DOHH2 (cell line): Measurements from ENCODE around the gene RARB.

Source experiments
- H3F3A ChIP-seq: fragments of 200-600 bp; sonication (generic), shearing (Covaris generic); 2 replicates; pipeline ENCODE4 v1.6.0; 2016; ENCODE audit warnings: antibody characterized with exemption, mild to moderate bottlenecking; ENCODE audit not compliant: control insufficient read depth, insufficient read depth
- H3K27ac ChIP-seq: fragments of 200-600 bp; sonication (generic); 2 replicates; pipeline ENCODE4 v1.5.1; 2014; ENCODE audit warnings: low read depth, mild to moderate bottlenecking, low read length, moderate library complexity
- H3K27me3 ChIP-seq: fragments of 200-600 bp; sonication (generic); 2 replicates; pipeline ENCODE4 v1.6.1; 2014; ENCODE audit warnings: mild to moderate bottlenecking, low read length, mixed read lengths; ENCODE audit not compliant: control insufficient read depth
- H3K36me3 ChIP-seq: fragments of 200-600 bp; sonication (generic); 2 replicates; pipeline ENCODE4 v1.6.1; 2014; ENCODE audit warnings: mild to moderate bottlenecking, low read length, moderate library complexity, mixed read lengths; ENCODE audit not compliant: control insufficient read depth
- H3K4me1 ChIP-seq: fragments of 200-600 bp; sonication (generic); 2 replicates; pipeline ENCODE4 v1.6.1; 2014; ENCODE audit warnings: mild to moderate bottlenecking, low read length, mixed read lengths; ENCODE audit not compliant: control insufficient read depth
- H3K4me2 ChIP-seq: fragments of 200-600 bp; sonication (generic); 2 replicates; pipeline ENCODE4 v1.6.0; 2014; ENCODE audit warnings: mild to moderate bottlenecking, low read length, moderate library complexity
- H3K4me3 ChIP-seq: fragments of 200-600 bp; sonication (generic); 2 replicates; pipeline ENCODE4 v1.5.1; 2014; ENCODE audit warnings: mild to moderate bottlenecking, low read length, mixed read lengths
- H3K79me2 ChIP-seq: fragments of 200-600 bp; sonication (generic); 2 replicates; pipeline ENCODE4 v1.6.1; 2014; ENCODE audit warnings: mild to moderate bottlenecking, low read length, mixed read lengths; ENCODE audit not compliant: control insufficient read depth
- H3K9me2 ChIP-seq: fragments of 200-600 bp; sonication (generic); replicated peaks from 2 replicates; pipeline ENCODE4 v1.6.1; 2014; ENCODE audit warnings: mild to moderate bottlenecking, low read length, mixed read lengths; ENCODE audit not compliant: control insufficient read depth
- H3K9me3 ChIP-seq: fragments of 200-600 bp; sonication (generic); 2 replicates; pipeline ENCODE4 v1.6.1; 2014; ENCODE audit warnings: antibody characterized with exemption, low read length, mixed read lengths; ENCODE audit not compliant: control insufficient read depth, insufficient read depth
- H4K20me1 ChIP-seq: fragments of 200-600 bp; sonication (generic); 2 replicates; pipeline ENCODE4 v1.6.0; 2014; ENCODE audit warnings: low read depth, mild to moderate bottlenecking, antibody characterized with exemption, low read length, moderate library complexity; ENCODE audit not compliant: control insufficient read depth, insufficient read depth
- CTCF ChIP-seq: fragments of 200-600 bp; sonication (generic); IDR thresholded peaks from one replicate; pipeline ENCODE4 v1.5.1; 2014; ENCODE audit warnings: antibody characterized with exemption, mild to moderate bottlenecking, low read depth, low read length; ENCODE audit not compliant: poor library complexity, severe bottlenecking
- EZH2phosphoT487 ChIP-seq: fragments of 200-600 bp; sonication (generic); IDR thresholded peaks from 2 replicates; pipeline ENCODE4 v1.6.1; 2017; ENCODE audit warnings: borderline replicate concordance, mild to moderate bottlenecking, antibody characterized with exemption, low read length, moderate library complexity, mixed read lengths

The RARB gene

GRCh38 chr3:25531971-25532370 is 103.9 kb downstream of the RARB start:
- Histone ChIP-seq H3F3A (no peaks in the 10 kb centered on the region), H3K4me3 (no peak overlapping the region), H3K4me1 (no peaks in the 10 kb centered on the region), H3K9me3 (peaks cover 3% of the 10 kb centered on the region; the same call in 1 of the 2 replicates), H3K27ac (no peak overlapping the region), H3K36me3 (no peaks in the 10 kb centered on the region), H3K4me2 (no peak overlapping the region), H4K20me1 (no peaks in the 10 kb centered on the region), H3K27me3 (no peaks in the 10 kb centered on the region), H3K9me2 (no peaks in the 10 kb centered on the region; the same call in 1 of the 2 replicates), H3K79me2 (no peaks in the 10 kb centered on the region)
- no peak for TF ChIP-seq EZH2phosphoT487
- no peak for TF ChIP-seq CTCF

GRCh38 chr3:25532431-25533162 is 104.5 kb downstream of the RARB start:
- H3K4me3 ChIP-seq: no peak overlapping the region

DNA sequence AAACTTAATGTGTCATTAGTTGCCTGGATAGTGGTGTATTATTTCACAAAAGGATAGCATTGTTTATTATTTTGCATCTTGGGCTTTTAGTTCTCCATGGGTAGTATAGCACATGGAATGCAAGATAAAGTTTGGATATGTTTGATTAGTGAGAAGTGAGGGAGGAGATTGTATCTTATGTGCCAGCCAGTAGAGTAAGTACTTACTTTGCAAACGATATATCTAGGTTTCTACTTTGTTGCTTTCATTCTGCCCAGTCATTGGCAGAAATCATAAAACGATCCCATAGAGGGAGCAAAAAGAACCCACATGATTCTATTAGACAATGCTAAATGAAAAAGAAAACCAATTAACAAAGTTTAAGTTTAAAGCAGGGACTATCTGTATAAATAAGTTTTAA is 105.3 kb downstream of the RARB start:
- Histone ChIP-seq H3F3A (no peaks in the 10 kb centered on the region), H3K79me2 (no peaks in the 10 kb centered on the region), H3K36me3 (no peaks in the 10 kb centered on the region), H3K4me1 (no peaks in the 10 kb centered on the region), H3K9me3 (peaks cover 3% of the 10 kb centered on the region; the same call in 1 of the 2 replicates), H3K9me2 (no peaks in the 10 kb centered on the region; the same call in 1 of the 2 replicates), H3K4me2 (no peak overlapping the region), H4K20me1 (no peaks in the 10 kb centered on the region), H3K27ac (no peak overlapping the region), H3K4me3 (no peak overlapping the region), H3K27me3 (no peaks in the 10 kb centered on the region)
- TF ChIP-seq CTCF (no peak), EZH2phosphoT487 (no peak)

More at GRCh38 chr3:25532431-25533162, 104.5 kb downstream of the RARB start:
- H3K9me2 ChIP-seq: no peaks in the 10 kb centered on the region; the same call in 1 of the 2 replicates
- no peak overlapping the region for H3K27ac ChIP-seq
- no peaks in the 10 kb centered on the region for H3K36me3 ChIP-seq
- H3K27me3 ChIP-seq: no peaks in the 10 kb centered on the region
- H3K79me2 ChIP-seq: no peaks in the 10 kb centered on the region
- TF ChIP-seq EZH2phosphoT487: no peak
- peak; percentile 82 for TF ChIP-seq CTCF
- no peaks in the 10 kb centered on the region for H4K20me1 ChIP-seq
- no peaks in the 10 kb centered on the region for H3K4me1 ChIP-seq
- H3K9me3 ChIP-seq: peaks cover 3% of the 10 kb centered on the region; the same call in 1 of the 2 replicates
- H3F3A ChIP-seq: no peaks in the 10 kb centered on the region
- no peak overlapping the region for H3K4me2 ChIP-seq
